Measurements from ENCODE around the gene TFAP2A. TPM values are rescaled to one million over a fixed set of nuclear protein-coding genes. Genes with fewer than 3 reads are reported as not detected.

Gene TFAP2A
- total and polyA plus RNA-seq, 2 experiments from 2014 or later = 2.5 to 7.2 TPM

- Histone ChIP-seq H3K79me2 (ENCODE audit: insufficient read depth) (no peaks in the 10 kb centered on the region), H2AFZ (no peak overlapping the region), H3K36me3 (ENCODE audit: low read depth) (no peaks in the 10 kb centered on the region), H4K20me1 (ENCODE audit: insufficient read depth) (no peaks in the 10 kb centered on the region), H3K9me2 (ENCODE audit: insufficient read depth) (no peaks in the 10 kb centered on the region), H3K9ac (no peak overlapping the region), H3K9me3 (ENCODE audit: low read depth) (no peaks in the 10 kb centered on the region), H3K27ac (no peak overlapping the region), H3K4me1 (ENCODE audit: insufficient read depth) (no peaks in the 10 kb centered on the region), H3K4me3 (no peak overlapping the region), H3K27me3 (replicated peaks; ENCODE audit: insufficient read depth) (peaks cover 96% of the 10 kb centered on the region), H3F3A (ENCODE audit: insufficient read depth) (no peaks in the 10 kb centered on the region), H3K4me2 (ENCODE audit: unreplicated experiment) (no peak overlapping the region)
- in situ Hi-C loops (cut with MboI) = no loop called here
- no peak for DNase-seq
- WGBS, 2 experiments (ENCODE audit: low coverage in 1 of 2, low lambda C conversion rate in 2 of 2, missing lambda C conversion rate in 2 of 2) = 9 to 10% methylated on average over 41 of the region's 41 CpGs
- TF ChIP-seq EZH2phosphoT487 (IDR thresholded peaks at IDR 0.05; ENCODE audit: insufficient read depth, low read depth) (0 out of 2 replicates have a peak, but pooled peaks have one; percentile 31), EZH2 (IDR thresholded peaks at IDR 0.05; ENCODE audit: insufficient read depth, poor library complexity, severe bottlenecking) (peak; percentile 97)
Measured at GRCh38 chr6:10390495-10391298, 24.2 kb downstream of the TFAP2A start.

GRCh38 chr6:10389739-10390494, 25.0 kb downstream of the TFAP2A start:
- Histone ChIP-seq H3F3A (ENCODE audit: insufficient read depth) (no peaks in the 10 kb centered on the region), H3K36me3 (ENCODE audit: low read depth) (no peaks in the 10 kb centered on the region), H3K9me3 (ENCODE audit: low read depth) (no peaks in the 10 kb centered on the region), H3K9ac (no peak overlapping the region), H3K79me2 (ENCODE audit: insufficient read depth) (no peaks in the 10 kb centered on the region), H4K20me1 (ENCODE audit: insufficient read depth) (no peaks in the 10 kb centered on the region), H2AFZ (no peak overlapping the region), H3K9me2 (ENCODE audit: insufficient read depth) (no peaks in the 10 kb centered on the region), H3K4me3 (no peak overlapping the region), H3K27me3 (replicated peaks; ENCODE audit: insufficient read depth) (peaks cover 96% of the 10 kb centered on the region), H3K4me2 (ENCODE audit: unreplicated experiment) (no peak overlapping the region), H3K4me1 (ENCODE audit: insufficient read depth) (no peaks in the 10 kb centered on the region), H3K27ac (no peak overlapping the region)
- TF ChIP-seq EZH2phosphoT487 (IDR thresholded peaks at IDR 0.05; ENCODE audit: insufficient read depth, low read depth) (no peak), EZH2 (IDR thresholded peaks at IDR 0.05; ENCODE audit: insufficient read depth, poor library complexity, severe bottlenecking) (no peak)
- DNase-seq = no peak
- WGBS, 2 experiments (ENCODE audit: low coverage in 1 of 2, low lambda C conversion rate in 2 of 2, missing lambda C conversion rate in 2 of 2) = 19 to 24% methylated on average over 35 to 47 of the region's 47 CpGs
- in situ Hi-C loops (cut with MboI) = no loop called here

GRCh38 chr6:10386756-10387654, 27.9 kb downstream of the TFAP2A start:
- no peaks in the 10 kb centered on the region for H3K9me3 ChIP-seq (ENCODE audit: low read depth)
- WGBS, 2 experiments (ENCODE audit: low coverage in 1 of 2, low lambda C conversion rate in 2 of 2, missing lambda C conversion rate in 2 of 2) = 13 to 15% methylated on average over 8 of the region's 8 CpGs
- H3K4me3 ChIP-seq = no peak overlapping the region
- no peak for DNase-seq
- H3K36me3 ChIP-seq (ENCODE audit: low read depth) = no peaks in the 10 kb centered on the region
- no peaks in the 10 kb centered on the region for H4K20me1 ChIP-seq (ENCODE audit: insufficient read depth)
- in situ Hi-C loops (cut with MboI) = no loop called here
- peaks cover 99% of the 10 kb centered on the region for H3K27me3 ChIP-seq (replicated peaks; ENCODE audit: insufficient read depth)
- TF ChIP-seq EZH2 (IDR thresholded peaks at IDR 0.05; ENCODE audit: insufficient read depth, poor library complexity, severe bottlenecking) = no peak
- TF ChIP-seq EZH2phosphoT487 (IDR thresholded peaks at IDR 0.05; ENCODE audit: insufficient read depth, low read depth) = no peak
- no peaks in the 10 kb centered on the region for H3K9me2 ChIP-seq (ENCODE audit: insufficient read depth)
- H3K4me1 ChIP-seq (ENCODE audit: insufficient read depth) = no peaks in the 10 kb centered on the region
- H3F3A ChIP-seq (ENCODE audit: insufficient read depth) = no peaks in the 10 kb centered on the region
- no peak overlapping the region for H2AFZ ChIP-seq
- H3K27ac ChIP-seq = no peak overlapping the region
- H3K4me2 ChIP-seq (ENCODE audit: unreplicated experiment) = no peak overlapping the region
- no peaks in the 10 kb centered on the region for H3K79me2 ChIP-seq (ENCODE audit: insufficient read depth)
- no peak overlapping the region for H3K9ac ChIP-seq

- 0 to 5% methylated on average over 2 of the region's 2 CpGs for WGBS, 2 experiments (ENCODE audit: low coverage in 1 of 2, low lambda C conversion rate in 2 of 2, missing lambda C conversion rate in 2 of 2)
- peak; percentile 61 for TF ChIP-seq EZH2 (IDR thresholded peaks at IDR 0.05; ENCODE audit: insufficient read depth, poor library complexity, severe bottlenecking)
- TF ChIP-seq EZH2phosphoT487 (IDR thresholded peaks at IDR 0.05; ENCODE audit: insufficient read depth, low read depth) = 0 out of 2 replicates have a peak, but pooled peaks have one; percentile 16
- H2AFZ ChIP-seq = no peak overlapping the region
- H3K4me3 ChIP-seq = no peak overlapping the region
- H3K27me3 ChIP-seq (replicated peaks; ENCODE audit: insufficient read depth) = peaks cover 99% of the 10 kb centered on the region
- in situ Hi-C loops (cut with MboI) = no loop called here
- H3K36me3 ChIP-seq (ENCODE audit: low read depth) = no peaks in the 10 kb centered on the region
- no peaks in the 10 kb centered on the region for H3K79me2 ChIP-seq (ENCODE audit: insufficient read depth)
- H3F3A ChIP-seq (ENCODE audit: insufficient read depth) = no peaks in the 10 kb centered on the region
- no peaks in the 10 kb centered on the region for H4K20me1 ChIP-seq (ENCODE audit: insufficient read depth)
- no peak overlapping the region for H3K9ac ChIP-seq
- H3K4me1 ChIP-seq (ENCODE audit: insufficient read depth) = no peaks in the 10 kb centered on the region
- no peak for DNase-seq
- H3K4me2 ChIP-seq (ENCODE audit: unreplicated experiment) = no peak overlapping the region
- no peak overlapping the region for H3K27ac ChIP-seq
- H3K9me2 ChIP-seq (ENCODE audit: insufficient read depth) = no peaks in the 10 kb centered on the region
- H3K9me3 ChIP-seq (ENCODE audit: low read depth) = no peaks in the 10 kb centered on the region
Measured at GRCh38 chr6:10386220-10386619, 28.7 kb downstream of the TFAP2A start.

Measured in GM23248 (cell line).